Measurements from ENCODE around the gene REPS1.

REPS1 gene

DNA sequence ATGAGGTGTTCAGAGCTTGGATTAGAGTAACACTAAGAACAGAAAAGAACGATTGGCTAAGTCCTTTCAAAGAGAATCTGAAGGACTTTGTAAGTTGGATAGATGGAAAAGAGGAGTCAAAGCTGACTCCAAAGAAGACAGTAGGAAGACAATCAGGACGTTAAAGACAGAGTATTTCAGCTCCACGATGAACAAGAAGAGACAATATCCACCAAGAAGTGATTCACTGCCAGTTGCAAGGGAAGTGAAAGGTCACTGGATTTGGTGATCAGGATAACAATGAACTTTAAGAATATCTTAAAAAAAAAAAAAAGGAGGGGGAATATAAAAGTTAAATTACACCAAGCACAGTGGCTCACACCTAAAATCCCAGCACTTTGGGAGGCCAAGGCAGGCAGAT, 17.9 kb downstream of the REPS1 start (continued):
- TF ChIP-seq ZNF843 (tag by site-specific recombination; IDR thresholded peaks at IDR 0.05): no peak
- no peak for TF ChIP-seq ZFHX2 (tag by site-specific recombination; conservative IDR thresholded peaks at IDR 0.05)
- no peak for TF ChIP-seq ZNF10 (tag by site-specific recombination; IDR thresholded peaks at IDR 0.05)

DNA sequence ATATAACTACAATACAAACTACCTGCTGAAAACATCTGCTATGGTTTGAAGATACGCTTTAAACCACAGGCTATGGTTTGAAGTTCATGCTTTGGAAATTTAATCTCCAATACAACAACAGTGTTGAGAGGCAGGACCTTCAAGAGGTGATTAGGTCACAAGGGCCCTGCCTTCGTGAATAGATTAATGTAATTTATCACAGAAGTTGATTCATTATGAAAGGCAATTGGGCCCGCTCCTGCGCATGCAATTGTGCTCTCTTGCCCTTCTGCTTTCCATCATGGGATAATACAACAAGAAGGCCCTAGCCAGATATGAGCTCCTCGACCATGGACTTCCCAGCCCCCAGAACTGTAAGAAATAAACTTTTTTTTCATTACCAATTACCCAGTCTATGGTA, 21.2 kb downstream of the REPS1 start:
- H3K9me3 ChIP-seq (ENCODE audit: control insufficient read depth, insufficient read depth, low read depth, low read length): no peaks in the 10 kb centered on the region
- no peaks in the 10 kb centered on the region for H3K36me3 ChIP-seq (ENCODE audit: control insufficient read depth in 2 of 2, insufficient read depth in 1 of 2, low read length in 2 of 2)
- H3K4me1 ChIP-seq (ENCODE audit: control insufficient read depth, insufficient read depth, low read length): peaks cover 46% of the 10 kb centered on the region
- TF ChIP-seq GLI2 (tag by site-specific recombination; IDR thresholded peaks at IDR 0.05; ENCODE audit: borderline replicate concordance, low read depth) (no peak), ZNF561 (tag by site-specific recombination; IDR thresholded peaks at IDR 0.05; ENCODE audit: borderline replicate concordance) (no peak), ZNF37A (tag by site-specific recombination; IDR thresholded peaks at IDR 0.05) (no peak), GLI4 (tag by site-specific recombination; IDR thresholded peaks at IDR 0.05) (no peak), ZIC2 (tag by site-specific recombination; IDR thresholded peaks at IDR 0.05) (no peak), HOXD13 (CRISPR knock-in tag; IDR thresholded peaks at IDR 0.05; ENCODE audit: borderline replicate concordance) (no peak), ZNF449 (tag by site-specific recombination; IDR thresholded peaks at IDR 0.05) (no peak), ZNF239 (tag by site-specific recombination; IDR thresholded peaks at IDR 0.05) (no peak), ZNF169 (tag by site-specific recombination; IDR thresholded peaks at IDR 0.05) (no peak), ZNF394 (tag by site-specific recombination; IDR thresholded peaks at IDR 0.05; ENCODE audit: borderline replicate concordance) (no peak), ZFP3 (tag by site-specific recombination; IDR thresholded peaks at IDR 0.05; ENCODE audit: low read depth) (no peak)
- CTCF ChIA-PET: interaction anchor here (0.8 to 1.5 kb wide), 4 partner anchors 8 to 66 kb away, joined by 3 to 6 read pairs (median 4); partner anchors contain the start of gene REPS1
- POLR2A ChIA-PET: no interaction called here
- no peak overlapping the region for H3K4me3 ChIP-seq (ENCODE audit: low read depth, low read length)
- no peak overlapping the region for H3K27ac ChIP-seq (ENCODE audit: extremely low read depth, low read depth, low read length)

DNA sequence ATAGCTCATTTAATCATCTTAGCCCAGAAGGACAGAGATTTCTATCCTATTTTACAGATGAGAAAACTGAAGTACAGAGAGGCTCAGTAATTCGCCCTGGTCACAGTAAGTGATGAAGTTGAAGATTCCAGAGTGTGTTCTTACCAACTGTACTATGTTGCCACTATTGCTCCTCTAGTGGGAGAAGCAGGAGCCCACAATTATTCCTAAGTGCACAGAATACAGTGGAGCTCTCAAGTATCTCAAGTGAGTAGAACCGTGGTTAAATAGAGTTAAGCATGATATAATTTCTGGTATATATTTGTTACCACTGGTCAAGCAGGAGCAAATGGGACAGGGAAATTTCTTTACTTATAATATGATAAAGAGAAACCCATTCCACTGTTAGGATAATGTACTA, 22.1 kb downstream of the REPS1 start:
- Histone ChIP-seq H3K4me1 (ENCODE audit: control insufficient read depth, insufficient read depth, low read length) (peaks cover 37% of the 10 kb centered on the region), H3K36me3 (ENCODE audit: control insufficient read depth in 2 of 2, insufficient read depth in 1 of 2, low read length in 2 of 2) (no peaks in the 10 kb centered on the region), H3K9me3 (ENCODE audit: control insufficient read depth, insufficient read depth, low read depth, low read length) (no peaks in the 10 kb centered on the region), H3K4me3 (ENCODE audit: low read depth, low read length) (no peak overlapping the region), H3K27ac (ENCODE audit: extremely low read depth, low read depth, low read length) (no peak overlapping the region)
- no peak for TF ChIP-seq SCRT1 (tag by site-specific recombination; IDR thresholded peaks at IDR 0.05; ENCODE audit: borderline replicate concordance)
- 0 out of 2 replicates have a peak, but pooled peaks have one; percentile 59 for TF ChIP-seq TRIM28 (IDR thresholded peaks at IDR 0.05; ENCODE audit: borderline replicate concordance, low read length)
- TF ChIP-seq, protein P1, sequence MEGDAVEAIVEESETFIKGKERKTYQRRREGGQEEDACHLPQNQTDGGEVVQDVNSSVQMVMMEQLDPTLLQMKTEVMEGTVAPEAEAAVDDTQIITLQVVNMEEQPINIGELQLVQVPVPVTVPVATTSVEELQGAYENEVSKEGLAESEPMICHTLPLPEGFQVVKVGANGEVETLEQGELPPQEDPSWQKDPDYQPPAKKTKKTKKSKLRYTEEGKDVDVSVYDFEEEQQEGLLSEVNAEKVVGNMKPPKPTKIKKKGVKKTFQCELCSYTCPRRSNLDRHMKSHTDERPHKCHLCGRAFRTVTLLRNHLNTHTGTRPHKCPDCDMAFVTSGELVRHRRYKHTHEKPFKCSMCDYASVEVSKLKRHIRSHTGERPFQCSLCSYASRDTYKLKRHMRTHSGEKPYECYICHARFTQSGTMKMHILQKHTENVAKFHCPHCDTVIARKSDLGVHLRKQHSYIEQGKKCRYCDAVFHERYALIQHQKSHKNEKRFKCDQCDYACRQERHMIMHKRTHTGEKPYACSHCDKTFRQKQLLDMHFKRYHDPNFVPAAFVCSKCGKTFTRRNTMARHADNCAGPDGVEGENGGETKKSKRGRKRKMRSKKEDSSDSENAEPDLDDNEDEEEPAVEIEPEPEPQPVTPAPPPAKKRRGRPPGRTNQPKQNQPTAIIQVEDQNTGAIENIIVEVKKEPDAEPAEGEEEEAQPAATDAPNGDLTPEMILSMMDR (tag by site-specific recombination; IDR thresholded peaks at IDR 0.05): 0 out of 2 replicates have a peak, but pooled peaks have one; percentile 15
- TF ChIP-seq IKZF3 (tag by site-specific recombination; IDR thresholded peaks at IDR 0.05): peak; percentile 31; the same call in 1 of the 2 replicates
- TF ChIP-seq ZNF530 (tag by site-specific recombination; IDR thresholded peaks at IDR 0.05; ENCODE audit: low read depth): no peak
- CTCF ChIA-PET: interaction anchor here (0.6 to 1.5 kb wide), 4 partner anchors 9 to 150 kb away, joined by 3 to 4 read pairs (median 4); no protein-coding TSS in a partner anchor
- POLR2A ChIA-PET: no interaction called here

Measured in HEK293 (cell line).